Measurements from ENCODE around the gene FMO4.

The FMO4 gene

GRCh38 chr1:171379846-171380245 lies 65.9 kb downstream of the FMO4 start:
- Histone ChIP-seq H2AFZ (ENCODE audit: low read length) (no peak overlapping the region), H3K27me3 (replicated peaks; ENCODE audit: insufficient read depth, low read length) (no peaks in the 10 kb centered on the region), H3K4me3 (ENCODE audit: low read length) (no peak overlapping the region), H3K36me3 (replicated peaks; ENCODE audit: insufficient read depth, low read length) (no peaks in the 10 kb centered on the region), H3K4me1 (ENCODE audit: low read length) (no peaks in the 10 kb centered on the region), H3K9me3 (replicated peaks; ENCODE audit: insufficient read depth, low read length) (no peaks in the 10 kb centered on the region), H3K79me2 (ENCODE audit: low read length) (no peaks in the 10 kb centered on the region), H3K9me2 (replicated peaks; ENCODE audit: insufficient read depth, low read length) (no peaks in the 10 kb centered on the region), H3F3A (ENCODE audit: insufficient read depth, low read length) (no peaks in the 10 kb centered on the region), H3K27ac (ENCODE audit: low read length) (no peak overlapping the region), H4K20me1 (ENCODE audit: insufficient read depth, low read length) (no peaks in the 10 kb centered on the region), H3K4me2 (ENCODE audit: low read depth, low read length) (no peak overlapping the region), H3K9ac (ENCODE audit: low read length) (no peak overlapping the region)
- TF ChIP-seq, protein P1, sequence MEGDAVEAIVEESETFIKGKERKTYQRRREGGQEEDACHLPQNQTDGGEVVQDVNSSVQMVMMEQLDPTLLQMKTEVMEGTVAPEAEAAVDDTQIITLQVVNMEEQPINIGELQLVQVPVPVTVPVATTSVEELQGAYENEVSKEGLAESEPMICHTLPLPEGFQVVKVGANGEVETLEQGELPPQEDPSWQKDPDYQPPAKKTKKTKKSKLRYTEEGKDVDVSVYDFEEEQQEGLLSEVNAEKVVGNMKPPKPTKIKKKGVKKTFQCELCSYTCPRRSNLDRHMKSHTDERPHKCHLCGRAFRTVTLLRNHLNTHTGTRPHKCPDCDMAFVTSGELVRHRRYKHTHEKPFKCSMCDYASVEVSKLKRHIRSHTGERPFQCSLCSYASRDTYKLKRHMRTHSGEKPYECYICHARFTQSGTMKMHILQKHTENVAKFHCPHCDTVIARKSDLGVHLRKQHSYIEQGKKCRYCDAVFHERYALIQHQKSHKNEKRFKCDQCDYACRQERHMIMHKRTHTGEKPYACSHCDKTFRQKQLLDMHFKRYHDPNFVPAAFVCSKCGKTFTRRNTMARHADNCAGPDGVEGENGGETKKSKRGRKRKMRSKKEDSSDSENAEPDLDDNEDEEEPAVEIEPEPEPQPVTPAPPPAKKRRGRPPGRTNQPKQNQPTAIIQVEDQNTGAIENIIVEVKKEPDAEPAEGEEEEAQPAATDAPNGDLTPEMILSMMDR (IDR thresholded peaks at IDR 0.05; ENCODE audit: low read length) = no peak
- TF ChIP-seq EZH2phosphoT487 (IDR thresholded peaks at IDR 0.05; ENCODE audit: low read length) = no peak
- TF ChIP-seq EZH2 (optimal IDR thresholded peaks at IDR 0.05; ENCODE audit: low read depth, low read length) = no peak
- DNase-seq = no peak

DNA sequence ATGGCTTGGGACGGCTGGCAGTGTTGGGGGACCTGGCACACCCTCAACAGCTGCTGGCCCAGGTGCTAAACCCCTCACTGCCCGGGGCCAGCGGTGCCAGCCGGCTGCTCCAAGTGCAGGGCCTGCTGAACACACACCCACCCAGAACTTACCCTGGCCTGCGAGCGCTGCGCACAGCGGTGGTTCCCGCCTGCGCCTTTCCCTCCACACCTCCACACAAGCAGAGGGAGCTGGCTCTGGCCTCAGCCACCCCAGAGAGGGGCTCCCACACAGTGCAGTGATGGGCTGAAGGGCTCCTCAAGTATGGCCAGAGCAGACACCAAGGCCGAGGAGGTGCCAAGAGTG lies 67.9 kb downstream of the FMO4 start:
- Histone ChIP-seq H3K36me3 (replicated peaks; ENCODE audit: insufficient read depth, low read length) (no peaks in the 10 kb centered on the region), H3K27me3 (replicated peaks; ENCODE audit: insufficient read depth, low read length) (no peaks in the 10 kb centered on the region), H3K4me1 (ENCODE audit: low read length) (no peaks in the 10 kb centered on the region), H4K20me1 (ENCODE audit: insufficient read depth, low read length) (no peaks in the 10 kb centered on the region), H3K27ac (ENCODE audit: low read length) (no peak overlapping the region), H2AFZ (ENCODE audit: low read length) (no peak overlapping the region), H3K79me2 (ENCODE audit: low read length) (no peaks in the 10 kb centered on the region), H3K9ac (ENCODE audit: low read length) (no peak overlapping the region), H3K4me3 (ENCODE audit: low read length) (no peak overlapping the region), H3K9me3 (replicated peaks; ENCODE audit: insufficient read depth, low read length) (no peaks in the 10 kb centered on the region), H3F3A (ENCODE audit: insufficient read depth, low read length) (no peaks in the 10 kb centered on the region), H3K9me2 (replicated peaks; ENCODE audit: insufficient read depth, low read length) (no peaks in the 10 kb centered on the region), H3K4me2 (ENCODE audit: low read depth, low read length) (no peak overlapping the region)
- TF ChIP-seq EZH2phosphoT487 (IDR thresholded peaks at IDR 0.05; ENCODE audit: low read length) = no peak
- TF ChIP-seq, protein P1 (IDR thresholded peaks at IDR 0.05; ENCODE audit: low read length) = no peak
- TF ChIP-seq EZH2 (optimal IDR thresholded peaks at IDR 0.05; ENCODE audit: low read depth, low read length) = no peak
- DNase-seq = no peak

- TF ChIP-seq EZH2phosphoT487 (IDR thresholded peaks at IDR 0.05; ENCODE audit: low read length) = no peak
- TF ChIP-seq, protein P1 (IDR thresholded peaks at IDR 0.05; ENCODE audit: low read length) = no peak
- TF ChIP-seq EZH2 (optimal IDR thresholded peaks at IDR 0.05; ENCODE audit: low read depth, low read length) = no peak
- no peaks in the 10 kb centered on the region for H3K9me3 ChIP-seq (replicated peaks; ENCODE audit: insufficient read depth, low read length)
- no peak overlapping the region for H3K4me3 ChIP-seq (ENCODE audit: low read length)
- DNase-seq = no peak
- H3K4me1 ChIP-seq (ENCODE audit: low read length) = no peaks in the 10 kb centered on the region
- no peak overlapping the region for H3K9ac ChIP-seq (ENCODE audit: low read length)
- H3F3A ChIP-seq (ENCODE audit: insufficient read depth, low read length) = no peaks in the 10 kb centered on the region
- no peak overlapping the region for H2AFZ ChIP-seq (ENCODE audit: low read length)
- H3K9me2 ChIP-seq (replicated peaks; ENCODE audit: insufficient read depth, low read length) = no peaks in the 10 kb centered on the region
- H3K4me2 ChIP-seq (ENCODE audit: low read depth, low read length) = no peak overlapping the region
- no peak overlapping the region for H3K27ac ChIP-seq (ENCODE audit: low read length)
- no peaks in the 10 kb centered on the region for H4K20me1 ChIP-seq (ENCODE audit: insufficient read depth, low read length)
- H3K27me3 ChIP-seq (replicated peaks; ENCODE audit: insufficient read depth, low read length) = no peaks in the 10 kb centered on the region
- no peaks in the 10 kb centered on the region for H3K36me3 ChIP-seq (replicated peaks; ENCODE audit: insufficient read depth, low read length)
- H3K79me2 ChIP-seq (ENCODE audit: low read length) = no peaks in the 10 kb centered on the region
These were observed 70.5 kb downstream of the FMO4 start for GRCh38 chr1:171384496-171384895.
